ENCODE measurements around the gene PCDHA13.
"Not testable (repeated sequence)": the region's sequence is repeated elsewhere in the genome, so short reads cannot be mapped to it uniquely, and the experiment has no call there.

Gene PCDHA13

GRCh38 chr5:140881889-140882590 is at the start of gene PCDHA13:
Gene PCDHA13 (plus strand): TSS chr5:140882124. CDS start chr5:140882269, 145 bp downstream.
- DNase-seq: no peak

- DNase-seq: no peak
Observed at GRCh38 chr5:140833993-140834392, 47.9 kb upstream of the PCDHA13 start, which contains the start of gene PCDHA7. Gene PCDHA7 (plus strand): TSS chr5:140834269. CDS start chr5:140834384, 115 bp downstream.

- not testable (repeated sequence) for DNase-seq
Observed at GRCh38 chr5:140834439-140835008, 47.4 kb upstream of the PCDHA13 start.

GRCh38 chr5:140835622-140836510 is 46.1 kb upstream of the PCDHA13 start:
- DNase-seq: no peak

- DNase-seq: no peak
Observed at GRCh38 chr5:140840978-140841962, 40.7 kb upstream of the PCDHA13 start, which contains the start of gene PCDHA8. Gene PCDHA8 (plus strand): TSS chr5:140841187. CDS start chr5:140841322, 135 bp downstream.

- no peak for DNase-seq
Observed at GRCh38 chr5:140842798-140843733, 38.9 kb upstream of the PCDHA13 start.

- DNase-seq: not testable (repeated sequence)
Observed at GRCh38 chr5:140848139-140849102, 33.5 kb upstream of the PCDHA13 start, which contains the start of gene PCDHA9. Gene PCDHA9 (plus strand): TSS chr5:140848382. CDS start chr5:140848496, 114 bp downstream.

- not testable (repeated sequence) for DNase-seq
Observed at GRCh38 chr5:140849831-140850634, 31.9 kb upstream of the PCDHA13 start.

GRCh38 chr5:140855772-140856674 is 25.9 kb upstream of the PCDHA13 start, which contains the start of gene PCDHA10:
Gene PCDHA10 (plus strand): TSS chr5:140855897. CDS start chr5:140856049, 152 bp downstream.
- no peak for DNase-seq

- DNase-seq: no peak
Observed at GRCh38 chr5:140857177-140857986, 24.5 kb upstream of the PCDHA13 start.

GRCh38 chr5:140857987-140858240 is 24.0 kb upstream of the PCDHA13 start:
- DNase-seq: no peak

- no peak for DNase-seq
Observed at GRCh38 chr5:140862441-140863295, 19.3 kb upstream of the PCDHA13 start.

GRCh38 chr5:140868721-140869554 is 13.0 kb upstream of the PCDHA13 start, which contains the start of gene PCDHA11:
Gene PCDHA11 (plus strand): TSS chr5:140868957. CDS start chr5:140869104, 147 bp downstream.
- DNase-seq: no peak

GRCh38 chr5:140869555-140869886 is 12.4 kb upstream of the PCDHA13 start:
- DNase-seq: no peak

Measured in activated CD4-positive, alpha-beta T cell treated with anti-CD3 and anti-CD28 coated beads for 1 hour (primary cell).